Activated CD4-positive, alpha-beta memory T cell treated with anti-CD3 and anti-CD28 coated beads, Interleukin-2, amount 10 ng/mL, durations not matched to agents 7 days and 5 days (primary cell): ENCODE results near the gene MEGF11. TPM values are rescaled to one million over a fixed set of nuclear protein-coding genes. Genes with fewer than 3 reads are reported as not detected.

ENCODE experiments used
- CTCF ChIA-PET: fragments of 350-600 bp; sonication (Branson Sonifier 250); formaldehyde crosslinking; loops from one replicate; lab custom pipeline; 2021; ENCODE audit warnings: antibody characterized with exemption, inconsistent platforms; lab: Charles Lee
- POLR2A ChIA-PET: fragments of 350-600 bp; sonication (Branson Sonifier 250); formaldehyde crosslinking; loops from one replicate; lab custom pipeline; 2021; ENCODE audit warnings: antibody characterized with exemption; lab: Charles Lee
- DNase-seq: peaks from one replicate; pipeline ENCODE4 v3.0.0-alpha.2; 2020
- H3K27ac Mint-ChIP-seq: one replicate; pipeline ENCODE4 v1.8.0; 2021; ENCODE audit warnings: mild to moderate bottlenecking, mixed read lengths
- H3K27me3 Mint-ChIP-seq: one replicate; pipeline ENCODE4 v1.8.0; 2021; ENCODE audit warnings: mixed read lengths
- H3K36me3 Mint-ChIP-seq: one replicate; pipeline ENCODE4 v1.8.0; 2021; ENCODE audit warnings: low read depth, mixed read lengths
- H3K4me1 Mint-ChIP-seq: one replicate; pipeline ENCODE4 v1.8.0; 2021; ENCODE audit warnings: mixed read lengths
- H3K4me3 Mint-ChIP-seq: one replicate; pipeline ENCODE4 v1.8.0; 2021; ENCODE audit warnings: mild to moderate bottlenecking, mixed read lengths
- H3K9me3 Mint-ChIP-seq: one replicate; pipeline ENCODE4 v1.8.0; 2021; ENCODE audit warnings: mixed read lengths
- total RNA-seq, 2 experiments: library from RNA; stranded (reverse); gene quantifications; one replicate each; pipeline ENCODE4 v1.2.3, GENCODE V29; 2021

The MEGF11 gene
- total RNA-seq, 2 experiments from 2014 or later, result not detected

DNA sequence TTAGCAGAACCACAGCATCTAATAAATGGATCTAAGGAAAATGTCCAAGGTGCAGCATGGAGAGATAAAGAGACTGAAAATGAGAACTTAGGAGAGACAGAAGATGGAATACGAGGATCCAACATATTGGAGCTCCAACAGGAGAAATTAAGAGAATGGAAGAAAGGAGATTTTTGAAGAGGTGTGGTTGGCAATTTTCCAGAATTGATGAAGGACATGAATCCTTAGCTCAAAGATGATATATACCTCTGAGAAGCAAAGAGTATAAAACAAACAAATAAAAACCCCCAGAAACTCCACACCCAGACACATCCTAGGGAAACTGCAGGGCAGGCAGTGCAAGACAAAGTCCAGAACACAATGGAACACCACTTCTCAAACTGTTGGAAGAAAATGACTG lies 141.2 kb downstream of the MEGF11 start:
- Mint-ChIP-seq H3K4me1 (peaks cover 19% of the 10 kb centered on the region), H3K9me3 (no peaks in the 10 kb centered on the region), H3K4me3 (no peak overlapping the region), H3K27ac (no peak overlapping the region), H3K36me3 (no peaks in the 10 kb centered on the region), H3K27me3 (peaks cover 27% of the 10 kb centered on the region)
- ChIA-PET POLR2A (no interaction called here), CTCF (no interaction called here)
- no peak for DNase-seq

DNA sequence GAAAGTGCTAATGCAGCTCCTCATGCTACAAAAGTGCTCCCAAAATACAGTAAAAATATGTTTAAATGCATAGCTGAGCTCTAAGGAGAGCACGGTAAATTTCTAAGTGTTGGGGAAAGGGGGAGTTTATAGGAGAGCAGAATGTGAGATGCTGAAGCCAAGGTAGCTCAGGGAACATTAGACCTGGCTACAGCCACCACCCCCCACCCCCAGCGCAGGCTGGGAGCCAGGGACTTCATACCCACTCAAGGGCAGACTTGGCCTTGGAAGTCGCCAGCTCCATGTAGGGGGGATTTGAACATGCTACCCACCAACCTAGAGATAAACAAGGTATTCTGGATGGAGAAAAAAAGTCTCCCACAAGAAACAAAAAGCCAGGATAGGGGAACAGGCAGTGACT lies 142.2 kb downstream of the MEGF11 start:
- Mint-ChIP-seq H3K27me3 (peaks cover 27% of the 10 kb centered on the region), H3K9me3 (no peaks in the 10 kb centered on the region), H3K36me3 (no peaks in the 10 kb centered on the region), H3K4me3 (no peak overlapping the region), H3K27ac (no peak overlapping the region), H3K4me1 (peaks cover 15% of the 10 kb centered on the region)
- ChIA-PET CTCF (no interaction called here), POLR2A (no interaction called here)
- no peak for DNase-seq

DNA sequence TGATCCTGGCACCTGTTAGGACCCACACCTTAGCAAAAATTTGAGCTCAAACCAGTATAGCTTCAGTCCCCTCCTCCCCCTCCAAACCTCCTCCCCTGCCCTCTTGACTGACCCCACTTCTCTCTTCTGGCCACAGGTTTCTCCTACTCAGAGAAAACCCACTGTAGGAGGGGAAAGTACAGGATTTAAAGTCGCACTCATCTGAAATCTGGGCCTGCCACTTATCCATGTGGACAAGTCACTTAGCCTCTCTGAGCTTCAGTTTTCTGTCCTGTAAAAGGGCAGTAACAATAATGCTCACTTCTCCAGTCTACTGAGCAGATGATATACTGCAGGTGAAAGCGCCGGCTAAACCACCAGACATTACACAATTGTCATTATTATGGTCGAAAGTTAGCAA lies 142.7 kb downstream of the MEGF11 start:
- Mint-ChIP-seq H3K36me3 (no peaks in the 10 kb centered on the region), H3K4me3 (no peak overlapping the region), H3K9me3 (no peaks in the 10 kb centered on the region), H3K4me1 (peaks cover 10% of the 10 kb centered on the region), H3K27me3 (peaks cover 24% of the 10 kb centered on the region), H3K27ac (no peak overlapping the region)
- DNase-seq, result no peak
- ChIA-PET POLR2A (no interaction called here), CTCF (no interaction called here)

DNA sequence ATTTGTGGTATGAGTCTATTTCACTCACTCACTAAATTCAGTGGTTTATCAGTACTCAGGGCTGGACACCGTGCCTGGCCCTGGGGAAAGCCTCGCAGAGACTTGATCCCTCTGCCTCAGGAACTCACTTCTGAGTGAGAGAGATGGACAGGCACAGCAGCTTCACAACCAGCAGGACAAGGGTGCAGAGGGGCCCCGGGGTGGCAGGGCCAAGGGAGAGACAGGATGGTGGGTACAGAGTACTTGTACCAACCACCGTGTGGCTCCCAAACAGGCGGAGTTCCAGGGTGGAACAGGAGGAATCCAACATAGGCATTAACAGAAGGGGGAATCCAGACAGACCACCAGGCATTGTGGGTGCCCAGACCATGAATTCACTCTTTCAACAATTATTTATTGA lies 143.7 kb downstream of the MEGF11 start:
- CTCF ChIA-PET, result no interaction called here

DNA sequence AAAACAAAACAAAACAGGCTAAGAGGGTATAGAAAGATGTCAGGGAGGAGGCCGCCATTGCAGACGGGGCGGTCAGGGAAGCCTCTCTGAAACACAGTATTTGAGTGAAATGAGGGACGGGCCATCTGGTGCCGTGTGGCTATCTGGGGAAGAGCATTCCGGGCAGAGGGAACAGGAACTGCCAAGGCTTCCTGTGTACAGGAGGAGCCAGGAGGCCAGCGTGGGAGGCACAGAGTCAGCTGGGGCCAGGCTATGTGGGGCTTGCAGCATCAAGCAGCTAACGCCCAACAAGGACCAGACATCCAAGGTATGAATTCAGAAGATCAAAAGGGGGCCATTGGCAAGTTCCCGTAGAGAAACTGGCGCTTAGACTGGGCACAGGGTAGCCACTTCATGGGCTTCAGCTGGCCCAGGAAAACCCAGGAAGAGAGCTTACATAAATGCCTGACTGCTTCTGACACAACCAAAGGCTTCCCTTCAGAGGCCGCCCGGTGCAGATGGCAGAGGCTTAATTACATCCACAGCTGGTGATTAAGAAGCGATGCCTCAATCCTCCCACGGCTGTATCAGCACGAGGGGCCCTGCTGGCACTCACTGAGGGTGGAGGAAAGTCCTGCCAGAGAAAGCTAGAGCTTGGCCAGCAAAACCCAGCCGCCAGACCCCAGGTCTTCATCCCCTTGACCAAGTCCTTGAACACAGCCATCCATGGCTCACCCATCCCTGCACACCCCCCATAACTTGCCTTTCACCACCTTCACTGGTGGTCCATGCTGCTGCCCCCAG lies 144.9 kb downstream of the MEGF11 start:
- DNase-seq, result no peak
- CTCF ChIA-PET, result no interaction called here
- H3K36me3 Mint-ChIP-seq, result no peaks in the 10 kb centered on the region
- no peaks in the 10 kb centered on the region for H3K4me1 Mint-ChIP-seq
- POLR2A ChIA-PET, result no interaction called here
- no peak overlapping the region for H3K27ac Mint-ChIP-seq
- H3K4me3 Mint-ChIP-seq, result no peak overlapping the region
- no peaks in the 10 kb centered on the region for H3K9me3 Mint-ChIP-seq
- peaks cover 29% of the 10 kb centered on the region for H3K27me3 Mint-ChIP-seq

More for the DNA sequence above, 143.7 kb downstream of the MEGF11 start:
- no peak overlapping the region for H3K27ac Mint-ChIP-seq
- peaks cover 2% of the 10 kb centered on the region for H3K4me1 Mint-ChIP-seq
- no peak for DNase-seq
- POLR2A ChIA-PET, result no interaction called here
- H3K4me3 Mint-ChIP-seq, result no peak overlapping the region
- H3K9me3 Mint-ChIP-seq, result no peaks in the 10 kb centered on the region
- H3K36me3 Mint-ChIP-seq, result no peaks in the 10 kb centered on the region
- H3K27me3 Mint-ChIP-seq, result peaks cover 24% of the 10 kb centered on the region

DNA sequence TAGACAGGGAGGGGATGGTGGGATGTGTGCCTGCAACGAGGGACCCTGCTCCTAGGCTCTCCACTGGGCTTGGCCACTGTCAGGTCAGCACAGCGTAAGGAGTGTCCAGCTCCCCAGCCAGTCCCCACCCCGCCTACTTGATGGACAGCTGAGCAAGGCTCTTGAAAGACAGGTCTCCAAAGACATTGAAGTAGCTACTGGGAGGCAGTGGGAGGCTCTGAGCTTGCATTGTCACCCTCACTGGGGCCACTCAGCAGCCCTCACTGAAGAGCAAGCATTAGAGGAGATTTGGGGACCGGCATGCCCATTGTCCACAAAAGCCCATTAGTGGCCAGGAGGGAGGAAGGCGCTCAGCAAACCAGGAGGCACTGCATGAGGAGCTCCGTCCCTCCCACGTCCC lies 146.5 kb downstream of the MEGF11 start:
- Mint-ChIP-seq H3K27ac (no peak overlapping the region), H3K4me3 (no peak overlapping the region), H3K36me3 (no peaks in the 10 kb centered on the region), H3K9me3 (no peaks in the 10 kb centered on the region), H3K27me3 (peaks cover 26% of the 10 kb centered on the region), H3K4me1 (no peaks in the 10 kb centered on the region)
- ChIA-PET CTCF (no interaction called here), POLR2A (no interaction called here)
- no peak for DNase-seq

DNA sequence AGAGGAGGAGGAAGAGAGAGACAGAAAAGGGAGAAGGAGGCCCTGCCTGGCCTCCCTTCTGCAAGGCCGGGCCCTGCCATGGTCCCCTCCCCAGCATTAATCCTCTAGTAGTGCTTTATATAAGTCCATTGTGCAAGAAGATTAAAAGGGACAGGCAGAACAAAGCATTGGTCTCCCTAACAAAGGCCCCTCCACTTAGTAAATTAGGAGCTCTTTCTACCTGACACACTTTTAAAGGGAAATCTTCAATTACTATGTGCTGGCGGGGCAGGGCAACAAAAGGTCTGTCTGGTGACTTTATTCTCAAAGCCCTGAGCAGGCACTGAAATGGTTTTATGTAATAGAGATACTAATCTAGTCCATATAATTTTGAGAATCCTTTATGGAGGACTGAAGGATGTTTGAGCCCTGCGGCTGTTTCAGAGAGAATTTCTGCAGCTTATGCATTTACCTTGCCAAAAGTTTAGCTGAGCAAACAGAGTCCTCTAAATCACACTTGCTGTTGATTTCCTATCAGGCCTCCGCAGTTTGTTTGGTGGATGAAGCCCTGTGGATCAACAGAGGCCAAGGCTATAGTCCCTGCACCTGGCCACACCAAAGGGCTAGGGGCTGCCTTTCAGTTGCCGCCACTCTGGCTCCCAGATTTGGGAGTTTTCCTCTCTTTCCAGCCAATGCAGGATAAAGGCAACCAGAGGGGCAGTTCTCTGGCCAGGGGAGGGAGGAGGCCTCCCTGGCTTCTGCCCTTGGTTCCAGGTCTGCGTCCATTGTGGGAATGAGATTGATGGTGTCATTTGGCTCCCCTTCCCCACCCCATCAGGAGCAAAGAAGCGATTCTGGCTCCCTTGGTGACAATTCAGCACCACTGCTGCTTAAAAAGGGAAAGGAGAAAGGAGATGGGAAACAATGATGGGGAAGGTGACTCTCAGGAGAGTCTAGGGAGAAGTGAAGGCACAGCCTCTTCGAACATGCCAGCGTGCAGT lies 148.0 kb downstream of the MEGF11 start:
- no peak overlapping the region for H3K4me3 Mint-ChIP-seq
- CTCF ChIA-PET, result no interaction called here

DNA sequence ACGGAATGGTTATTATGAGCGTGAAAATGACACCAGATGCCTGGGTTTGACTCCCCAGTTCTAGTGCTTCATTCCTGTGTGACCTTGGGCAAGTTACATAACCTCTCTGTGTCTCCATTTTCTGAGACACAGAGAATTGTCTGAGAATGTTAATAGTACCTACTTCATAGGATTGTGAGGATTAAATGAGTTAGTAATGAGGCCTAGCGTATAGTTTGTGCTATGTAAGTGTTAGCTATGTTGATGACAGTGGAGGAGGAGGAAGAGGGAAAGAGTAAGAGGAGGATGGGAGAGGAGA lies 150.3 kb downstream of the MEGF11 start:
- peaks cover 18% of the 10 kb centered on the region for H3K27me3 Mint-ChIP-seq
- CTCF ChIA-PET, result no interaction called here
- no peak for DNase-seq
- H3K36me3 Mint-ChIP-seq, result no peaks in the 10 kb centered on the region
- H3K9me3 Mint-ChIP-seq, result no peaks in the 10 kb centered on the region
- POLR2A ChIA-PET, result no interaction called here
- H3K27ac Mint-ChIP-seq, result no peak overlapping the region
- H3K4me1 Mint-ChIP-seq, result no peaks in the 10 kb centered on the region
- no peak overlapping the region for H3K4me3 Mint-ChIP-seq

More for the DNA sequence above, 148.0 kb downstream of the MEGF11 start:
- peaks cover 21% of the 10 kb centered on the region for H3K27me3 Mint-ChIP-seq
- POLR2A ChIA-PET, result no interaction called here
- H3K36me3 Mint-ChIP-seq, result no peaks in the 10 kb centered on the region
- no peaks in the 10 kb centered on the region for H3K4me1 Mint-ChIP-seq
- no peaks in the 10 kb centered on the region for H3K9me3 Mint-ChIP-seq
- no peak for DNase-seq
- no peak overlapping the region for H3K27ac Mint-ChIP-seq

DNA sequence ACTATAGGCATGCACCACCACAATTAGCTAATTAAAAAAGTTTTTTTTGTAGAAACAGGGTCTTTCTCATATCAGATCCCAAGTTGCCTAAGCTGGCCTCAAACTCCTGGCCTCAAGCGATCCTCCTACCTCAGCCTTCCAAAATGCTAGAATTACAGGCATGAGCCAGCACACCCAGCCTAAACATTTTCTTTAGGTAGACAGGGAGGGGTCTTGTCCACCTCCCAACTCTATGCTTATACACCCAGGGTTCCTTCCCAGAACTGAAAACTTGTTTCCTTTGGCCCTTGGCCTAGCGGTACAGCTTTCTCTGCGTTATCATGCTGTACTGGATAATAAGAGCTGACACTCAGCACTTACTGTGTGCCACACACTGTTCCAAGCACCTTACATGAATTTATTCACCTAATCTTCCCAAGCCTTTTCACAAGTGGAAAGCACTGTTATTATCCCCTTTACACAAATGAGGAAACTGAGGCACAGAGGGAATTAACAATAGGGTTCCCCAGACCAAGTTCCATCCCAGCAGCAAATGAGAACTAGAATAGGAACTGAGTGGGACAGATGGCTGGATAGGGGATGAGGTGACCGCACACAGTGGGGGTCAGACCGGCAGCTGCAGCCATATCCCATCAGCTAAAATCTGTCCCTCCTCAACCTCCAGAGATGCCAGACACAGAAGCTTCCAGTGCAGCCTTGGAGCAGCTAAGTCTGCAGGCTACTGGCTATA lies 150.8 kb downstream of the MEGF11 start:
- POLR2A ChIA-PET, result no interaction called here
- H3K9me3 Mint-ChIP-seq, result no peaks in the 10 kb centered on the region
- H3K36me3 Mint-ChIP-seq, result no peaks in the 10 kb centered on the region
- peaks cover 15% of the 10 kb centered on the region for H3K27me3 Mint-ChIP-seq
- CTCF ChIA-PET, result no interaction called here
- no peak overlapping the region for H3K27ac Mint-ChIP-seq
- H3K4me3 Mint-ChIP-seq, result no peak overlapping the region
- no peak for DNase-seq
- no peaks in the 10 kb centered on the region for H3K4me1 Mint-ChIP-seq

DNA sequence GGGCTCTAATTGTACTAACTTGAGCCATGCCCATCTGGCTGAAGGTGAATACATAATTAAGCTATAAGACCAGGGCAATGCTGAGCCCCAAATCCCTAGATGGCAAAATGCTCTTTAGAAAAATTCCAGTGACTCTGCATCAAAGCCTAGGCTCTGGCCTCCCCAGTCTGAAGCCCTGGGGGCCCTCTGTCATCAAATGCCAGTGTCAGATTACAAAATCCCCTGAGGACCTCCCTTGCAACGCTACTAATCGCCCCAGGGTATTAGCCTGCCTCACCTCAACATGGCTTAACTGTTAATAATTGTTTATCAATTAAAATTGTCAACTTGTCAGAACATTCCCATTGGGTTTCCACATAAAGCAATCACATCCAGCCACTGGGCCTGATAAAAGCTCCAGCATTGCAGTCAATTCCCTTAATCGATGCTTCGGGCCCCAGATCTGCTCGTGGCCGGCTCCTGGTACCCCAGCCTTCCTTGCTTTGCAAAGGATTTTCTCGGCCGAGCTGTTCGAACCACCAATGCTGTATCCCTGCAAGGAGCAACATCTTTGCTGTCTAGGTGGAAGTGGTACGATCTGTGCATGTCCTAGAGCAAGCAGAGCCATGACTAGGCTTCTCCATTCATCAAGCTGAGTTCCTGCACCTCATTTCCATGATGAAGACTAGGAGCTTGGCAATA lies 151.7 kb downstream of the MEGF11 start:
- Mint-ChIP-seq H3K36me3 (no peaks in the 10 kb centered on the region), H3K4me1 (no peaks in the 10 kb centered on the region), H3K27ac (no peak overlapping the region), H3K27me3 (peaks cover 14% of the 10 kb centered on the region), H3K9me3 (no peaks in the 10 kb centered on the region), H3K4me3 (no peak overlapping the region)
- CTCF ChIA-PET, result no interaction called here
- no peak for DNase-seq
- POLR2A ChIA-PET, result no interaction called here

DNA sequence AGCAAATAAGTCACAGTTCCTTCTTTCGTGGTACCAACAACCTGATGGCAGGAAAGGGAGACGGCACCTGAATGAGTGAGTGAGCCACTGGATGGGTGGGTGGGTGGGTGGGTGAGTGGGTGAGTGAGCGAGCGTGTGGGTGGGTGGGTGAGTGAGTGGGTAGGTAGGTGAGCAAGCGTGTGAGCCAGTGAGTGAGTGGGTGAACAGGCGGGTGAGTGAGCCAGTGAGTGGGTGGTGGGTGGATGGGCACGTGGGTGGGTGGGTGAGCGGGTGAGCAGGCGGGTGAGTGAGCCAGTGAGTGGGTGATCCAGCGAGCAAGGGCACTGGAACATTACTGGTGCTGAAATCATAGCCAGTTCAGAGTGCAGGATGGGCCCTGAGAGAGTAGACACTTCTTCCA lies 152.8 kb downstream of the MEGF11 start:
- H3K36me3 Mint-ChIP-seq, result no peaks in the 10 kb centered on the region
- peaks cover 12% of the 10 kb centered on the region for H3K27me3 Mint-ChIP-seq
- ChIA-PET POLR2A (no interaction called here), CTCF (no interaction called here)
- H3K27ac Mint-ChIP-seq, result no peak overlapping the region
- H3K4me3 Mint-ChIP-seq, result no peak overlapping the region
- no peaks in the 10 kb centered on the region for H3K4me1 Mint-ChIP-seq
- DNase-seq, result no peak
- no peaks in the 10 kb centered on the region for H3K9me3 Mint-ChIP-seq

DNA sequence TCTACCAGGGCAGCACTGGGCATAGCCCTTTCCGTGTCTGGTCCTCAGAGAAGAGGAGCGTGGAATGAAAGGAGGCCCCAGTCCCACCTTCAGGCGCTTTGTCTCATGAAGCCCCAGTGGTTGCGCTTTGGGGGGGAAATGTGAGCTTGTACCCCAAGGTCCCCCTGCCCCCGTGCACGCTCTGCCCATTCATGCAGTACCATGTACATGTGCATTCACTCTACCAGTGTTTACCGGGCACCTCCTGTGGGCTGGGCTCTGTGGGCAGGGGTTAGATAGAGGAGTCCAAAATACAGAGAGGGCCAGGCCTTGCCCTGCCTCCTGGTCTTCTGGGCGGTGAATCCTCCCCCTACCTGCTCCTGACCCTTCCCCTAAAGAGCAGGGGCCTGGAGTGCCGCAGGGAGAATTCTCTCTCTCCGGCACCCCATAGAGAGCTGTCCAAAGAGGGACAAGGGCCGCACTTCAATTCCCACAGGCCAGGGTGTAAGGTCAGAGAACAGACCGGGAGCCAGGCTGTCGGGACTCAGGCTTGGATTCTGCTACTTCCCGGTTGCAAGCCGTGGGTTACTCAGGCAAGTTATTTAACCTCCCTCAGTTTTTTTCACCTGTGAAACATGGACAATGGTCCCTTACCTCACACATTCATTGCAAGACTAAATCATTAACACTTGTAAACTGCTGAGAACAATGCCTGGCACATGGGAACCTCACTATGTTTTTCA lies 153.4 kb downstream of the MEGF11 start:
- CTCF ChIA-PET, result no interaction called here
- Mint-ChIP-seq H3K9me3 (no peaks in the 10 kb centered on the region), H3K27me3 (peaks cover 12% of the 10 kb centered on the region), H3K4me3 (no peak overlapping the region), H3K36me3 (no peaks in the 10 kb centered on the region), H3K27ac (no peak overlapping the region), H3K4me1 (no peaks in the 10 kb centered on the region)
- POLR2A ChIA-PET, result no interaction called here
- no peak for DNase-seq
